ENCODE results near the gene MLXIP.
A peak's percentile ranks its signal among the peaks of the same experiment; 100 is the strongest.
"Not testable (repeated sequence)": the region's sequence is repeated elsewhere in the genome, so short reads cannot be mapped to it uniquely, and the experiment has no call there.

Gene MLXIP

DNA sequence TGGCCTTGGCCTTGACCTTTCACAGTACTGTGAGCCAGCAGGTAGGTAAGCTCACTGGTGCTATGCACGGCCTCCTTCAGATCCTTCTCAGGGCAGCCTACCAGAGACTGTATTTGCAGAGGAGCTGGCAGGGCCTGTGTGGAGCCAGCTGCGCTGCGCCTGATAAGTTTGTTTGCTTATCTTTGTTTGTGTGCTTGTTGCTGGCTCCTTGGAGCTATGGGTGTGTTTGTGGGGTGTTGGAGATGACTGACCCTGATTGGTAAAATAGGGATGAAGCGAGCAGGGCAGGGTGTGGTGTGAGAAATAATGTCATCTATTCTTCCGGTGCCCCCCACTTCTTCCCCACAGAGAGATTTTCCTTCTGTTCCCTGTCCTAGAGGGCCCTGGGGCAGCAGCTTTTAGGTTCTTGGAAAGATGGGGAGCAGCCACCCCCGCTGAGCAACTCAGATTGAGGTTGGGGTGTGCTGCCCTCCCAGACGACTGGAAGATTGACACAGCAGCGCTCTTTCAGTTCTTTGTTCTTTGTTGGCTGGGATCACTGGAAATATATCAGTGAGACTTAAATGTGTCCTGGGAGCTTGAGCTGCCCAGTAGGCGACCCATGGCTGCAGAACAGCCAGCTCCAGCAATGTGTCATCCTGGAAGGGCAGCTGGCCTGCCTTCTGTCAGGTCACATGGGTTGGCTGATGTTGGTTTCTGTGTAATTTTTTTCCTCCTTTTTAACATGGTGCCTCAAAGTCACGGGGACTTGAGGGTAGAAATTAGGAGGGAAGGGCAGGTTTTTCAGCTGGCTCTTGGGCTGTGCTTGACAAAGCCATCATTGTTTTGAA lies 19.6 kb downstream of the MLXIP start:
- peak; percentile 60 for DNase-seq

DNA sequence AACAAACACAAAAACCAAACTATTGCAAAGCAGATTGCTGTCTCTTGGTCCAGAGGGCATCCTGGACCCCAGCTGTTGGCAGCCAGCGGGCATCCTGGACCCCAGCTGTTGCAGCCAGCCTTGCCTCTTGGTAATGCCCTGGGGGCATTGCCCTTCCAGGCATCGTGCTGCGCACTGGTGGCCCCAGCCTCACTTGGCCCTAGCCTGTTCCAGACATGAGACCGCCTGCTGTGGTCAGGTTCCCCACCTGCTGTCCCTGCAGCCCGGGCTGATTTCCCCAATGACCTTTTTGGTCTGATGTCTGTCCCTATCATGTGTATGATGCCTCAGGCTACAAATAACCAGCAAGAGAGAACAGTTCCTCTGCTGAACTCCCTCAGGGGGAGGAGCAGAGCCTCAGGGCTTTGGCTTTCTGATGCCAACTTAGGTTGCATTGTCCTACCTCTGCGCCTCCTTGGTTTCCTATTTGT lies 20.8 kb downstream of the MLXIP start:
- no peak for DNase-seq

DNA sequence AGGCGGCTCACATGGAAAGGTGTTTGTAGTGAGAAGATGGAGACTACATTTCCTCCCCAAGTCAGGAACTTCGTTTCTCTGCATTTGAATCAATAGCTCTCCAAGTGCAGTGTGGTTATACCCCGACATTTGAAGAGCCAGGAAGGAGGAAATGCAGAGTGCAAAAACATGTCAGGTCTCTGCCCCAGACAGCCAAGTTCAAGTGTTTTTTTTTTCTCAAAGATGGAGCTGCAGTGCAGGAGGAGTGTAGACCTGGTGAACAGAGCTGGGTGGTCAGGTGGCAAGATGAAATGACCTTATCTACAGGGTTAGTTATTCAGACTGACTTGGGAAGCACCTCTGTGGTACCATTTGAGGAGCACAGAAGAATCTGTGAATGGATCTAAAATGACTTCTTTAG lies 21.3 kb downstream of the MLXIP start:
- no peak for DNase-seq

DNA sequence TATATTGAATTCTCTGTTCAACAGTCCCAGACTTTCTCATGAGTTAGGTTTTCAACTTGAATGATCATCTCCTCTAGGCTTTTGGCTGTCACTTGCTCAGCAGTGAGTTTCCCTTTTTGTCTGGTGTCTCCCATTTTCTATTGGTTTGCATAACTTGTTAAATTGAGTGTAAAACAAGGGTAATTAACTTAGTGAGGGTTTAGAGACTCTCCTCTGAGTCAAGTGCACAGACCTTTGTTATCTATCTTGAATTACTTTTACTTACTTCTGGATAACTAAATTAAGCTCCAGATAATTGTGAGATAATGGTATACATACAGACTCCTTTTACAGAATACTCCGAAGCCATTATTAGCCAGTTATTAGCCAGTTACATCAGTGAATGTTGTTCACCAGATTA lies 22.0 kb downstream of the MLXIP start:
- peak; percentile 25 for DNase-seq

DNA sequence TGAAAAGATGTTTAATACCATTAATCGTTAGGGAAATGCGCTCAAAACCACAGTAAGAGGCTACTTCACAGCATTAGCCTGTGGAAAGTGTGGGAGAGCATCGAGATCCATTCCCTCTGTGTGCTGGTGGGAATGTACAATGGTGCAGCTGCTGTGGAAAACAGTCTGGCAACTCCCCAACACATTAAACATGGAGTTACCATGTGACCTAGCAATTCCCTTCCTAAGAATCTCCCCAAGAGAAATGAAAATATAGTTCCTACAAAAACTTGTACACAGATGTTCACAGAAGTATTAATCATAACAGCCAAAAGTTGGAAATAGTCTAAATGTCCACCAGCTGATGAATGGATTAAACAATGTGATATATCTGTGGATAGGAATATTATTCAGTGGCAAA lies 23.8 kb downstream of the MLXIP start:
- no peak for DNase-seq

DNA sequence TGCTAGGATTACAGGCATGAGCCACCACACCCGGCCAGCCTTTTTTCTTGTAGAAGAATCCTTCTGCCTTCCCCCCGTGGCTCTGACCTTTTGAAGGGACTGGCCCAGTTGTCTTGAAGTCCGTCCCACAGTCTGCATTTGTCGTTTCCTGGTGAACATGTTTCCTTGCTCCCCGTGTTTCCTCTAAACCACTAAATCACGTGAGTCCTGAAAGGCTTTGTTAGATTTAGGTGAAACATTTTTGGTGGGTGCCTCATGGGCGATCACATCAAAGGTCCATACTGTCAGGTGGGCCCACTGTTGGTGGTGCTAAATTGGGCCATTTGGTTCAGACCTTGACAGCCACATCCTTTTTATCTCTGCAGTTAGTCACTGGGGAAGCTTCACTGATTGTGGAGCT lies 26.3 kb downstream of the MLXIP start:
- no peak for DNase-seq

DNA sequence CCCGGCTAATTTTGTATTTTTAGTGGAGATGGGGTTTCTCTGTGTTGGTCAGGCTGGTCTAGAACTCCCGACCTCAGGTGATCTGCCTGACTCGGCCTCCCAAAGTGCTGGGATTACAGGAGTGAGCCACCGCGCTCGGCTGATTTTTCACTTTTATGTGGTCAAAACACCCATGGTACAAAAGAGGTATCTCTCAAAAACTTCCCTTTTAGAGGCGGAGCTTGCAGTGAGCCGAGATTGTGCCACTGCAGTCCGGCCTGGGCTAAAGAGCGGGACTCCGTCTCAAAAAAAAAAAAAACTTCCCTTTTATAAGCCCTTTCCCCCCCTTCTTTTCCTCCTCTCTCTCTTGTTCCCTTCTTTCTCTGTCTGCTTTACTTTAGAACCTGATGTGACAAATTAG lies 26.9 kb downstream of the MLXIP start:
- DNase-seq, result not testable (repeated sequence)

DNA sequence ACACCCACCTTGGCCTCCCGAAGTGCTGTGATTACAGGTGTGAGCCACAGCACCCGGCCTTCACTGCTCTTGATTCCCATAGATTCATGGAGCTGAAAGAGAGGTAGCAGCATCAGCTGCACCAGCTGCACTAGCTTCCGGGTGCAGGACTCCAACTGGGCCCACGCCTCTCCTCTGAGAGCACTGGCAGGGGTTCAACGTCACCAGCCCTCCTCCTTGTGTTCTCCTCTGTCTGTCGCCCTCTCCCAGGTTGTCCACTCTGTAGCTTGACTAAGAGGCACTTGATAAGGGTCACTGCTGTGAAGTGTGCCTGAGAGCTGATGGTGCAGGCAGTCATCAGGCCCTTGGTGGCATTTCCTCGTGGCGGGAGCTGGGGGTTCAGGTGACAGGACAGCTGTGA lies 28.3 kb downstream of the MLXIP start:
- no peak for DNase-seq

DNA sequence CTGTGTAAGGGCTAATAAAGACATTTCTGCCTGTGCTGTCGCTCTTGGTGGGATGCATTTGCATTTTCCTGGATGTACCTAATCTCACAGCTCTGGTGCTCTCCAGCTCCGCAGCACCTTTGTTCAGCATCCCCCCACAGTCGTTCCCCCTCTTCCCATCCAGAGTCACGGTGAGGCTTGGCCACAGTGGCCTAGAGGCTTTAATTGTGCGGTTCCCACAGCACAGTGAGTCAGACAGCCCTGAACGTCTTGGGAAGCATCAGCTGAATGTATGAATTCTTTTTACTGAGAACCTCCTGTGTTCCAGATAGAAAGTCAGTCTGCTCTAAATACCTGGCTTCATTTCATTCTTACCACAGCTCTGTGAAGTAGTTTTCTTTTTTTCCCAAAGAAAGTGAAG lies 28.7 kb downstream of the MLXIP start:
- no peak for DNase-seq

DNA sequence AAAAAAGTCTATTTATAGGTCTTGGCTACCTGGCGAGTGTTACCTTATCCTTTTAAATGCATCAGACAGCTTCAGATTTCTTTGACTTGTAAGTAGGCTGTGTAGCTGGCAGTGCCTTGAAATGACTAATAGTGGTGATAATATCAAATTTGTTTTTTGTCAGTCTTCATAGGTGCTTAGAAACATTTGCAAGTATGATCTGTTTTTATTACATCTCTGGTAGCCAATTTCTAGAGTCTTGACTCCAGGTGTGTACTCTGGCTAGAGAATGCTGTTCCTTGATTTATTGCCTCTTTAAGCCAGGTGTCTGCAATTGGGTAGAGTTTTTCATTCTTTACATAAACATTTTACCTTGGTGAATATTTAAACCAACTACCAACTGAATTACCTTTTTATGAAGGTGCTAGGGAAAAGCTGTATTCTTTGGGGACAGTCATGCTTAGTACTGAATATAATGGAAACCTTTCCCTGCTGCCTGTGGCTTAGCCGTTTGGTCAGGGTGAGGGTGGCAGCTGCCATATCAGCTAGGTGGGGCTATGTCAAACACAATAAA lies 32.6 kb downstream of the MLXIP start:
- peak; percentile 60 for DNase-seq

DNA sequence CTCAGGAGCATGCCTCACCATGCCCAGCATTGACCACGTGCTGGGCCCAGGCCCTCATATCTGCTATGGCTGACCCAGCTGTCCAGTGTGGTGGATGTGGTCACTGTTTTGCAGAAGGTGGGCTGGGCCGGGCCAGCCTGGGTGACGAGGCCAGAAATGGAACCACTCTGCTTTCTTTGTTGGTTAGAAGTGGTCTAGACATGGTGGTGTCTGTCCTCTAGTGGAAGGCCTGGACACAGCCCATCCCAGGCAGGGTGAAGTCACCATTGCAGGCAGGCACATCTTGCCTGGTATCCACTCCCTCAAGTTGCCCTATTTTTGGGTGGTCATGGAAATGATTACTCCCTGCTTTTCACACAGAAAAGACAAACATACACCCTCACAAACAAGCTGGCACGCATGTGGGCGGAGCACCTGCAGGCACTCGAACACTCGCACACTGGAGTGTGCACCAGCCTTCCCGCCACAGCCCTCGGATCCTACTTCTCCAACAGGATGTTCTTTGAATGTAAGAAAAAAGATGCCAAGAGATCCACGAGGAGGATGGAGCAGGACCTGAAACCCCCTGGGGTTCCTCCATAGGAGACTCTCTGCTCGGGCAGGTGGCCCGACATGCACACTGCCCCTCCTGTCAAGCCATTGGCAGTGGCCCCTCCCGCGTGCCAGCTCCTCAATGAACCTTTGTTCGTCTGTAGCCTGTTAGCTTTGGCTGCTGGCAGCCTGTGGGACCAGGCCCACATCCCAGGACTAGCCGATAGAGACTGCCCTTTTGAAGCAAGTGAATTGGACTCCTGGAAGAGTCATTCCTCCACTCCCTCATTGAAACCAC lies 38.4 kb downstream of the MLXIP start:
- no peak for DNase-seq

DNA sequence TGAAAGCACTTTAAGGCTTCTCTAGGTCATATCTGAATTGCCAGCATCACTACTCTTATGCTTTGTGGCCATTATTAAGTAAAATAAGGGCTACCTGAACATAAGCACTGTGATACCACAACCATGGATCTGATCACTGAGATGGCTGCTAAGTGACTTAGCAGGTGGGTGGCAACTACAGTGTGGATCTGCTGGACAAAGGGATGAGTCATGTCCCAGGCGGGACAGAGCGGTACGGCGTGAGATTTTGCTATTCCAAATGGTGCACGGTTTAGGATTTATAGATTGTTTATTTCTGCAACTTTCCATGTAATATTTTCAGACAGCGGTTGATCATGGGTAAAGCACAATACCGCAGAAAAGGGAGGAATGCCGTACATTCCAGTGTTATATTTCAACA lies 39.4 kb downstream of the MLXIP start:
- DNase-seq, result no peak

DNA sequence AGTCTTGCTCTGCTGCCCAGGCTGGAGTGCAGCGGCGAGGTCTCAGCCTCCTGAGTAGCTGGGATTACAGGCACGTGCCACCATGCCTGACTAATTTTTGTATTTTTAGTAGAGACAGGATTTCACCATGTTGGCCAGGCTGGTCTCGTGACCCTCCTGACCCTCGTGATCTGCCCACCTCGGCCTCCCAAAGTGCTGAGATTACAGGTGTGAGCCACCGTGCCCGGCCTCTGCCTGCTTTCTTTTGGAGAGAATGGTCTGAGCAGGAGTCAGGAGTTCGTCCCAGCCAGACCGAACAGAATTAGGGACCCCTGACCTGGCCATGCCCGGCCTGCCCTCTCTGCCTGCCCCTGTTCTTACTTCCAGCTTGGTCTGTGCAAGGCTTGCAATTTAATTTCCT lies 42.8 kb downstream of the MLXIP start:
- DNase-seq, result not testable (repeated sequence)

DNA sequence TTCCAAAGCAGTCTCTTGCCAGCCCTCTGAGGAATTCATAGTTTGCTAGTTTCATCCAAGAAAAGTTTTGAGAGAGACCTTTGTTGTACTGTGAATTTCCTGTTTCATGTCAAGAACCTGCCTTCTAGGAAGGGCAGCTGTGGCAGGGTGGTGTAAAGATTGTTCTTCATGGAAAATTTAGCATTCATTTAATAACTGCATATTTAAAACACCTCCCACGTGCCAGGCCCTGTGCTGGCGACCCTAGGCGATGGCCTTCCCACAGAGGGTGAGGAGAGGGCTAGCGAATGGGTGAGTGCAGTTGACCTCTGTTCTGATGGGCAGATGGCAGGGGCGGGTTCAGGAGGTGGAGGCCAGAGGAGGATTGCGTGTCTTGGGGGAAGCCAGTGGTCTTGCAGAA lies 43.2 kb downstream of the MLXIP start:
- DNase-seq, result no peak

DNA sequence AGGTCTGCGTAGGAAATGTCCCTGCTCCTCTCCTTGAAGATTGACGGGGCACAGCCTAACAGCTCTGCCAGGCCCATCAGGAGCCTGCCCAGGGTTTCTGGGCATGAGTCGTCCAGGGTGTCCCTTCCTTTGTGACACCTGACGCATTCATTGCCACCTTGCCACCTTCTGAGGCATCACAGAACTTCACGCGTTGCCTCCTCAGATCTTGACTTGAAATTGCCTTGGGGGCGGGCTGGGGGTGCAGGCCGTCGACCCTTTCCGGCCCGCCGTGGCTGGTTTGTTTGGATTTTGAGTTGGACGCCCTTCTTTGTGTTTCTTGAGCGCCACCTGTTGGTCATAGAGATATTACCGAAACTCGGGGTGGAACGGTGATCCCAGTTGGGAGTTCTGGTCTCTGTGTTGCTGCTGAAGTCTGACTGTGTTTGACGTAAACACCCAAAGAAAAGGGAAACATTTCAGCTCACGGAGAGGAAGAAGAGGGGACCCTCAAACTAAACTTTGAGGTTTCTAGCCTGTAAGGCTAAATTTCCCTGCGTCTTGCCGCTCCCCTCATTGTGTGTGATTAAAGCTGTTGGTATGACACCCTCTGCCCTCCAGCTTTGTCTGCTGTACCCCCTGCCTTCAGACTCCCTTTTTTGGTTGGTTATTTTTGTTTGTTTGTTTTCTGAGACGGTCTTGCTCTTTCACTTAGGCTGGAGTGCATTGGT lies 44.6 kb downstream of the MLXIP start:
- peak; percentile 54 for DNase-seq

DNA sequence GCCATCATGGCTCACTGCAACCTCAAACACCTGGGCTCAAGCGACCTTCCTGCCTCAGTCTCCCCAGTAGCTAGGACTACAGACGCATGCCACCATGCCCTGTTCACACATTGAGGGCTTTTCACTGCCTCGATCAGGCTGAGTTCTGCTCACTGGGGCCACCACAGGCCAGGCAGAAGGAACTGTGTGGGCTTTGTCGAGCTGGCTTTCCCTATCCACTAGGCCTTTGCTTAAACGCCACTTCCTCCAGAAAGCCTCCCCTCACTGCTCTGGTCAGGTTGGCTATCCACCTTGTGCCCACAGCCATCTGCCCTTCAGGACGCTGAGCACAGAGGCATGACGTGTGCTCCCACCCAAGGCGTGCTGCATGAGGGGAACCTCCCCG lies 45.2 kb downstream of the MLXIP start:
- no peak for DNase-seq

DNA sequence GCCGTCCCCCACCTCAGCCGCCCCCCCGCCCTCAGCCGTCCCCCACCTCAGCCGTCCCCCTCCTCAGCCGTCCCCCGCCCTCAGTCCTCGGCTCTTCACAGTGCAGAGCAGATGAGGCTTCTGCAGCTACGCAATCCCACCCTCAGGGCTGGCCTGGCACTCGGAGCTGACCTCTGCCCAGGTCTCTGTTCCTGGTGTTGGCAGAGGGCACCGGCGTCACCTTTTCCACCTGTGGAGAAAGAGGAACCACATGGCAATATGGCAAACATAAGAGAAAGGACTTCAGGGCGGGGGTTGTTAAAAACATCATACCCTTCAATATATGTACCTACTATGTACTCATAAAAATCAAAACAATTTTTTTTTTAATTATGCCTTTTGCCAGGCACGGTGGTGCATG lies 45.8 kb downstream of the MLXIP start:
- DNase-seq, result no peak

DNA sequence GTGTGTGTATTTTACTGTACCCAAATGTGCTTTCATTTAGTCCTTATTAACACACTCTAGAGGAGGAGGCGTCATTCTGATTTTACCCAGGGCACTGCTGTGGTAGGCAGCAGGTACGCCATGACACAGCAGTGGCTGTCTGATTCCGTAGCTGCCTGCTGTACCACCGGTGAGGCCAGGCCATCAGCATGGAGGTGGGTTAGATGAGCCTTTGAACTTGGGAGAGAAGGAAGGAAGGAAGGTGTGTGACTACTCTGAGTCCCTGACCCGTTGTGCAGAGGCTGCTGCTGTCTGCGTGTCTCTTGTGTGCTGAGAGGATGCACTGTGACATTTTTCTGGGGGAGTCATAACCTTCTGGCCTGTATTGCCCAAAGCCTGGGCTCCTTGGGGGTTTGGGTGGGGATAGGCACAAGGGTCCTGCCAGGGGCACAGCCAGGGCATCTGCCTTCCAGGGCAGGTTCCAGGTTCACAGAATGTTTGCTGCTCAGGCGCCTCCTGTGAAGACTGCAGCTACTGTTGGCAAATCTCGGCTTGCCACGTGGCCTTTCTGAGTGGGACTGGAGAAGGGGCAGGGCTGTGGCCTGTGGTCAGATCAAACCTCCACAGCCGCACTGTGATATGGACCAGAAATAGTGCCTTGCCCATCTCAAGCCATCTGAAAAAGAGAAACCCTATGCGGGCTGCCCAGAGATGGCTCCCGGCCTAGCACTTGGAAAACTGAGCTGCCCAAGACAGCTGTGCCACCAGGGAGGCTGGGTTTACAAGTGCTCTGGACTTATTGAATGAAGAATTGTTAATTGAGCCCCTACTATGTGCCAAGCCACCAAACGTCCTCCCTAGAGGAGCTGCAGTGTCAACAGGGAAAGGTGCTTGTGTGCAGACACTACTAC lies 47.1 kb downstream of the MLXIP start:
- DNase-seq, result no peak

DNA sequence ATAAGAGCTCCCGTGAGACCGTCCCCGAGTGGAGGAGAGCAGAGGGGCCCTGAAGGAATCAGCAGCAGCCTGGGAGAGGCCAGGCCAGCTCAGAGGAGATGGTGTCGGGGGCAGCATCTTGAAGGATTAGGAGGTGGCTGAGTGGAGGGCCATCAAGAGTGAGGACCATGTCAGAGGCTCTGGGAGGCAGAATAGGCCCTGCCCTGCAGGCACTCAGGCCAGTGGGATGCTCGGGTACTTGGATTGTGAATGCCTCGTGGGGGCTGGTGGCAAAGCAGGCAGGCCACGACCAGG lies 47.7 kb downstream of the MLXIP start:
- no peak for DNase-seq

DNA sequence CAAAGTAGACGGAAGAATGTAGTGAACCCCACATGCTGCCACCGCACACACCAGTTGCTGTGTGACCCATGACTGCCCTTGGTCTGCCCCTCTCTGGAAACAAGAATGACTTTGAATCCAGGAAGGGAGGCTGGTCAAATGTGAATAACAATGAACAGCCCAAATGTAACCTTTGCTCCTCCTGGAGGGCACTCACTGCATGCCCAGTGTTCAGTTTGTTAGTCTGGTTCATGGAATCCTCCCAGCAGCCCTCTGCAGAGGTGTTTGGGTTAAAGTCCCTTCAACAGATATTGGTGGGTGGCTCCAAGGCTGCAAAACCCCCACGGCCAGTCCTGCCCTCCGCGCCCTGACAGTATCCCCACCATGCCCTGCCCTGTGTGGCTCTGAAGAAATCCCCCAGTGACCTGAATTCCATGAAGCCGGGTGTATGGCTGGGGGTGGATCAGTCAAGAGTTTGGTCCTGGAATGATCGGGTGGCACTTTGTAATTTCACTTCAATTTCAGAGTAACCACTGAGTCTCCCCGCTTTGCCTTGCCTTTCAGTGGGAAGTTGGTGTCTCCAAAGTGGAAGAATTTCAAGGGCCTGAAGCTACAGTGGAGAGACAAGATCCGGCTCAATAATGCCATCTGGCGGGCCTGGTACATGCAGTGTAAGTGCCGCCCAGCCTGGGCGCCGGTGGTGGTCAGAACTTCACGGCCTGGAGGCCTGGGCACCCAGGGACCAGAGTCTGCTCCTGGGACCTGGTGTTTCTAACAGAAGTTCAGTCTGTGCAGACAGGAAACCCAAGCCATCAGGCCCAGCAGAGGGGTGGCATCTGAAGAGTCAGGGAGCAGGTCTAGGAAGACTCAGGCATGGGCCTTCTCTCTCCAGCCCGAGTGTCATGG lies 48.4 kb downstream of the MLXIP start:
- DNase-seq, result no peak

DNA sequence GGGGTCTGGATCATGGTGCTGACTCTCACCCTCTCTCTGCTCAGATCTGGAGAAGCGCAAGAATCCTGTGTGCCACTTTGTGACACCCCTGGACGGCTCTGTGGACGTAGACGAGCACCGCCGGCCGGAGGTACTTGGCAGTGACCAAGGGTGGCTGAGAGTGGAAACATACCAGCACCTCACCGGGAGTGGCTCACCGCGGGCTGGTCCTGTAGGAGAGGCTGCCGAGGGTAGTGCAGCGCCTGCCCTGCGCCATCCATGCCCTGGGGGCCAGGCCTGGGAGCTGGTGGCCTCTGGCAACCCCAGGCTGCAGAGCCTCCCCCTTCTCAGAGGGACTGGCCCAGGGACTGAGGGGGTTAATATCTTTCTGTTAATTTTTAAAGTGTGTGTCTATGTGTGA lies 49.3 kb downstream of the MLXIP start:
- no peak for DNase-seq

Measured in NCI-H2171 treated with DMSO at 0.1 percent for 48 hours (cell line).